DMS 273 (cell line): ENCODE data around the gene PLA2G4B.

ENCODE experiments used
- DNase-seq: peaks from one replicate; lab custom pipeline; 2025; ENCODE audit not compliant: unreplicated experiment; lab: John Stamatoyannopoulos, UW

PLA2G4B gene

DNA sequence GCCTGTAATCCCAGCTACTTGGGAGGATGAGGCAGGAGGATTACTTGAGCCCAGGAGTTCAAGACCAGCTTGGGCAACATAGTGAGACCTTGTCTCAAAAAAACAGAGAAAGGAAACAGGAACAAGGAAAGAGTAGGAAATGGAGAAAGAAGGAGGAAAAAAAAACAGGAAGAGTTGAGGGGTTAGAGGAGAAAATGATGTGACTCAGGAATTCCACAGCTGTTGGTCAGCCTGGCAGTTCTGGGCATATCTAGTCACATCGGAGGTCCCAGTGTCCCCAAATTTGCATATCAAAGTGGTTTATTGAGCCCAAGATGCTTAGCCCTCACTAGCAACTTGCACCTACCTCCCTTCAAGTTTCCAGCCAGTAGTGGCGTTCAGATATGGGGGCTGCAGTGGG lies 29.5 kb upstream of the PLA2G4B start:
- DNase-seq: no peak

DNA sequence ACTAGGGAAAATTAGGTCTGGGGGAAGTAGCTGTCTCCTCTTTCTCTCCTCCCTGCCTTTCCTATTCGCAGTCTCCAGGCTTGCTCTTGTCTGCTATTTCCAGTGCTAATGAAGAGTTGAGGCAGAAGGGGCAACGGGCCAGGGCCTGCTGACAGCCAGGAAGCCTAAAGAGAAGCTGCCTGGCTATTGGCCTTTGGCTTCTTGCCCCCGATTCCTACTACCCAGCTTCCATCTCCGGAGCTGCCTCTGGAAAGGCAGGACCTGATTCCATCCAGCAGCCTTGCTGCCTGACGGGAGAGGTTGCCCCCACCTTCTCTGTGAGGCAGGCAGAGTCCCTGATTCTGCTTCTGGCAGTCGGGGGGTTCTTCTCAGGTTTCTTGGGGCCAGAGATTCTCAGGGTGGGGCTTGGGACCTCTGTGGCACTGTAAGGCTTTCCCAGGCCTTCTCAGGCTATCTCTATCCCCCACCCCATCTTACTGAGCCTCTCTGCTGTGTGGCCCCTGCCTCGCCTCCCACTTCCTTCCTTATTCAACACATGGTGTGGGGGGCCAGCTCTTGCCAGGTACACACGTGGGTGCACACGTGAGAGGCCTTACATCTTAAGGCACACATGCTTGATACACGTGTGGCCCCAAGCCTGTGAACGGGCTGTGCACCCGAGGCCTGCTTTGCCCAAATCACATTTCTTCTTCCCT lies 29.0 kb upstream of the PLA2G4B start:
- no peak for DNase-seq

DNA sequence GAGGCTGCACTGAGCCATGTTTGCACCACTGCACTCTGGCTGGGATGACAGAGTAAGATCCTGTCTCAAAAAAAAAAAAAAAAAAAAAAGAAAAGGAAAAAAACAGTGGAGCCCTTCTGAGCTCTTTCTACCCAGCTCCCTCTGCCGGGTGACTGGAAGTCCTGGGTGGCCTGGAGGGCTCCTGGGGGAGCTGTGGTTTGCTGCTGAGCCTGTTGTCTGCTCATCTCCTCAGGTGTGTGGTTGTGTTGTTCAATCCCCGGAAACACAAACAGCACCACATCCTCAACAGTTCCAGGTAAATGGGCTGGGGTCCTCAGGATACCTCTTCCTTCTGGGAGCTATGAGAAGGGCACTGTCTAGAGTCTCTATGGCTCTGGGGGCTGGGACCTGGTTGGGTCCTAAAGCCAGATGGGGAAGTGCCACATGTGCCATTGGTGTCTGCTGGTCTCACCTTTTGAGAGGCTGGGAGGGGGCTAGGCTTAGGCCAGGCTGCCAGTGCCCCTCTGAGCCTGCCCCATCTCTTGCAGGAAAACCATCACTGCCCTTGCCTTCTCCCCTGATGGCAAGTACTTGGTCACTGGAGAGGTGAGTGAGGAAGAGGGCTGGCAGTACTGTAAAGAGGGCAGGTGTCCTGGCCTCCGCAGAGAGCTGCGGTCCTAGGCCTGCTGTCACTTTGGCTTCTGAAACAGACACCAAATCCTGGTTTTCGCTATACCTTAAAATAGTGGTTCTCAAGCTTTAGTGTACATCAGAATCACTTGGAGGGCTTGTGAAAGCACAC lies 27.8 kb upstream of the PLA2G4B start:
- DNase-seq: no peak

DNA sequence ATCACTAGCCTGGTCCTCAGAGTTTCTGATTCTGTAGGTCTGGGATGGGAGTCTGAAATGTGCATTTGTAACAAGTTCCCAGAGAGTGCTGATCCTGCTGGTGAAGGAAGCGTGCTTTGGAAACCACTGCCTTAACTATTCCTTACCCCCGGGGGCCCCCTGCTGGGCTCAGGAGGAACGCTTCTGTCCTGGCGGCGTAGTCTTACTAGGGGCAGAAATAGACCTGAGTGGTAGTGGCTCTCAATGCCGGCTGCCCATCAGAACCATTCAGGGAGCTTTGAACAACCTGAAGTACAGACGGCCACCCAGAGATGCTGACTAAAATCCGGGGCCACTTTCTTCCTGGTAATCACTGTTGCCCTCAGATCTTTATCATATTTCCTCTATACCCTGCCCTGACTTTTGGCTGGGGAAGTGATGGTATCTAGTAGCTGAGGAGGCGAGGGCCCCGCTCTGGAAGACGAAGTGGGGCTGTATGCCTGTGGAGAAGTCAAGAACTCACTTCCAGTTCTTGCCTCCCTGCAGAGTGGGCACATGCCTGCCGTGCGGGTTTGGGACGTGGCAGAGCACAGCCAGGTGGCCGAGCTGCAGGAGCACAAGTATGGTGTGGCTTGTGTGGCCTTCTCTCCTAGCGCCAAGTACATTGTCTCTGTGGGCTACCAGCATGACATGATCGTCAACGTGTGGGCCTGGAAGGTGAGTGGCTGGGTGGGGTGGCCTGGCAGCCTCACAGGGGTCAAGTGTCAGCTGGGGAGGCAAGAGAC lies 27.0 kb upstream of the PLA2G4B start:
- DNase-seq: peak; percentile 88

DNA sequence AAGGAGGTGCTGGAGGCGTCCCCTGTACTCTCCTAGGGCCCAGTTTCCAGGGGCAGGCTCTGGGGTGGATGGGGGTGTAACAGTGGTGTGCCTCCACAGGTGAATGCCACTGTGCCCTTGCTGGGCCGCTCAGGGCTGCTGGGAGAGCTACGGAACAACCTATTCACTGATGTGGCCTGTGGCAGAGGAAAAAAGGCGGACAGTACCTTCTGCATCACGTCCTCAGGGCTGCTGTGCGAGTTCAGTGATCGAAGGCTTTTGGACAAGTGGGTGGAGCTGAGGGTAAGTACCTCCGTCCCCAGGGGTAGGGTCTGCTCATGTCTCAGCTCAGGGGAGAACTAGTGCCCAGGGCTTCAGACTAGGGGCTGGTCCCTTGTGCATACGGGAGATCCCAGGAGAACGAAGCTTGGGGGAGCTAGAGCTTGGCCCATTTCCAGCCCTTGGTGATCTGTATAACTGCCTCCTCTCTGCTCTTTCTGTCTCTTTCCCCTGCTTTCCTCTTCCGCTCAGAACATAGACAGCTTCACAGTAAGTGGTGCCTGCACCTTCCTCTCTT lies 25.7 kb upstream of the PLA2G4B start:
- DNase-seq: no peak

DNA sequence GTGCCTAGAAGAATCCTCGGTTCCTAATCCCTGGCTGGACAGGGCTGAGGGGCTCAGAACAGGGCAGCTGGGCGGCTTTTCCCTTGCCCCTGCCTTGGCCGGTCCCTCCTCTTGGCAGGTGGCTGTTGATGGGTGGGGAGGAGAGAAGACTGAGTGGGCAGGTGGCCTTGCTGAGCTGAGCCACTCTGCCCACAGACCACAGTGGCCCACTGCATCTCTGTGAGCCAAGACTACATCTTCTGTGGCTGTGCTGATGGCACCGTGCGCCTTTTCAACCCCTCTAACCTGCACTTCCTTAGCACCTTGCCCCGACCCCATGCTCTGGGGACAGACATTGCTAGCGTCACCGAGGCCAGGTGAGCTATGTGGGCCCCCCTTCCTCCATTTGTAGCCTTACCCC lies 25.2 kb upstream of the PLA2G4B start:
- DNase-seq: no peak

DNA sequence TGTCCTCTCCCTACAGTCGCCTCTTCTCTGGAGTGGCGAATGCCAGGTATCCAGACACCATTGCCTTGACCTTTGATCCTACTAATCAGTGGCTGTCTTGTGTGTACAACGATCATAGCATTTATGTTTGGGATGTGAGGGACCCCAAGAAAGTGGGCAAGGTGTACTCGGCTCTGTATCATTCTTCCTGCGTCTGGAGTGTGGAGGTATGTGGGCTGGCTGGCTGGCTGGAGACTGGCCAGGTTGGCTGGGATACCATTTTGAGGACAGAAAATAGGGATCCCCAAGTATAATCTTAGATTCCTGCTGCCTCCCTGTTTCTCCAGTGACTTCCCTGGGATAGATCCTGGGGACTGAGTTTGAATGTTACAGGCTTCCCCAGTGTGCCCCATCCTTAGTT lies 24.1 kb upstream of the PLA2G4B start:
- no peak for DNase-seq

DNA sequence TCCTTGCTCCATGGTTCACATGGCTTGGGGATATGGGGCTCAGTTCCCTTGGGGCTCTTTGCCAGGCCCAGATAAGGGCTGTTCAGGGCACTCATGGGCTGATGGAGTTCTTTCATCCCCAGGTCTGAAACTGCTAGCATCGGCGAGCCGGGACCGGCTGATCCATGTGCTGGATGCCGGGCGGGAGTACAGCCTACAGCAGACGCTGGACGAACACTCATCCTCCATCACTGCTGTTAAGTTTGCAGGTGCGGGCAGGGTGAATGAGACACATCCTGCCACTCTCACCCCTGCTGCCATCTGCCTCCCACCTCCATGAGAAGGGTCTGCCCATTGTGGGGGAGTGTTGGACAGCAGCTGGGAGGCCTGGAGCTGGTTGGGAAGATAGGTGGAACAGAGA lies 21.9 kb upstream of the PLA2G4B start:
- no peak for DNase-seq

DNA sequence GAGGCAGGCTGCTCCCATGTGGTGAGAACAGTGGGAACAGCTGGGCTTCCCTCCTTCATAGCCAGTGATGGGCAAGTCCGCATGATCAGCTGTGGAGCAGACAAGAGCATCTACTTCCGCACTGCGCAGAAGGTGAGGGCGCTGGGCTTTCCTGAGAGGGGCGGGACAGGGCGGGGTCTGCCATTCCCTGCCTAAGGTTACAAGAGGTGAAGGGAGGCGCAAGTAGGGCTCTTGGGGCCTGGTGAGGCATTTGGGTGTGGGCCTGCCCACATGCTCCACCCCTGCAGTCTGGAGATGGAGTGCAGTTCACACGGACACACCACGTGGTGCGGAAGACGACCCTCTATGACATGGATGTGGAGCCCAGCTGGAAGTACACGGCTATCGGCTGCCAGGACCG lies 21.3 kb upstream of the PLA2G4B start:
- no peak for DNase-seq

DNA sequence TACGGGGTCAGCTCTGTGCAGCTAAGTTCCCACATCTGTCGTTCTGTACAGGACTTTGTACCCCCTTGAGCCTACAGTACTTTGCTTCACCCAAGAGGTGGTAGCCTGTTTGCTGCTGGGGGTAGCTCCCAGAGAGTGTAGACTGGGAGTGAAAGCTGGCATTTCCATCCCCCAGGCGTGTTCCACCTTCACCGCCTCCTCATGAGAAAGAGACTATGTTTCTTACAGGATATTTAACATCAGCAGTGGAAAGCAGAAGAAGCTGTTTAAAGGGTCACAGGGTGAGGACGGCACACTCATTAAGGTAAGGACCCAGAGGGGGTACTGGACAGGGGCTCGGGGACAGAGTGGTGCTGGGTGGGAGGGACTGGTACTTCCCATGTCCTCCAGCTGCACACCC lies 20.9 kb upstream of the PLA2G4B start:
- DNase-seq: no peak

DNA sequence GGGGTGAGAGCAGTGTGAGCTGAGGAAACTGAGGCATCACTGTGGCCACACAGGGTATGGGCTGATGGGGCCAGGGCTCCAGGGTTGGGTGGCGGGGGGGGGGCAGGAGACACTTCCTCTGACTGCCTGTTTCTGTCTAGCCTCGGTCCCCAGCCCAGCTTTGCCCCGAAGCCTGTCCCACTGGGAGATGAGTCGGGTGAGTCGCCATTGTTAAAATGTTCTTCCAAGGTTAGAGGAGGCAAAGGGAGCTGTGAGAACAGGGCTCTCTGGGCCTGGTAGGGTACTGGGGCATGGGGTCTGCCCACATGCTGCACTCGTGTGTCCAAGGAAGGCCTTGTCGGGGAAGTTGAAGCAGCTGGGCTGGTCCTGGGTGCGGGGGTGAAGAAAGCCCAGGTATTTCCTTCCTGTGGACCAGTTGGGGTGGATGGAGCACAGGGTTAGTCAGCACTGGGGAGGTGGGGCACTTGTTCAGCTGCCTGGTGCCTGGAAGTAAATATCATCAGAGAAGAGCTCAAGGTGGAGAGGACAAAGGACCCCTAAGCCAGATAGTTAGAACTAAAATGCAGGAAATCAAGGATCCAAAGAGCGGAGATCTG lies 19.1 kb upstream of the PLA2G4B start:
- DNase-seq: no peak

DNA sequence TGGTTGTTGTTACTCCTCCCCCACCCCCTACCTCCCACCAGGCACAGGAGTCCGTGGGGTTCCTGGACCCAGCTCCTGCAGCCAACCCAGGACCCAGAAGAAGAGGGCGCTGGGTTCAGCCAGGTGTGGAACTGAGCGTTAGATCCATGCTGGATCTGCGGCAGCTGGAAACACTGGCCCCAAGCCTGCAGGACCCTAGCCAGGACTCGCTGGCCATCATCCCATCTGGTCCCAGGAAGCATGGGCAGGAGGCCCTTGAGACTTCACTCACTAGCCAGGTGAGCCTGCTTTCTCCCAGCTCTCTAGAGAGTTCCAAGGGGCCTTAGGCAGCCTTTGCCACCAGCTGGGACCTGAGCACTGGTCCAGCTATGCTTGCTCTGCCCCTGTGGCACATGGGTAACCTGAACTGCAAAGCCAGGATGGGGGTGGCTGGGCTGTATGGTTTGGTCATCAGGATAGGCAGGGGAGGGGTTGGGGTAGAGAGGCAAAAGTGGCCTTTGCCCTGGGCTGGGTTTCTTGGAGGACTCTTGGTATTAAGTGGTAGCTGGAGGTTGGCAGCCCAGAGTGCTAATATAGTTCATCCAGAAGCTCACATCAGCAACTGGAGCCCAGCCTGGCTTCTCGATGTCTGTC lies 17.7 kb upstream of the PLA2G4B start:
- no peak for DNase-seq

DNA sequence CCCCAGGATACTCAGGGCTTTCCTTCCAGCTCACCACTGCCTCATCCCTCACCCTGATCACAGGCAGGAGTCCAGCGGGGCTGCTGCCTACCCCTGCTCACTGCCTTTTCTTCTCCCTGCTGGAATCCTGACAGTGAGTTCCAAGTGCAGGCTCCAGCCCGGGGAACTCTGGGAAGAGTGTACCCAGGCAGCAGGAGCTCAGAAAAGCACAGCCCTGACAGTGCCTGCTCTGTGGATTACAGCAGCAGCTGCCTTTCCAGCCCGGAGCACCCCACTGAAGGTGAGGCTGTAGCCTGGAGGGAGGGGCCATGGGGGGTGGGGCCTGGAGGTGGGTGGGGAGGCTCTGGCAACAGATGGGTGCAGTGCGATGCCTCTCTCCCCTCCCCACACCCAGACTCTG lies 16.8 kb upstream of the PLA2G4B start:
- DNase-seq: peak; percentile 37

DNA sequence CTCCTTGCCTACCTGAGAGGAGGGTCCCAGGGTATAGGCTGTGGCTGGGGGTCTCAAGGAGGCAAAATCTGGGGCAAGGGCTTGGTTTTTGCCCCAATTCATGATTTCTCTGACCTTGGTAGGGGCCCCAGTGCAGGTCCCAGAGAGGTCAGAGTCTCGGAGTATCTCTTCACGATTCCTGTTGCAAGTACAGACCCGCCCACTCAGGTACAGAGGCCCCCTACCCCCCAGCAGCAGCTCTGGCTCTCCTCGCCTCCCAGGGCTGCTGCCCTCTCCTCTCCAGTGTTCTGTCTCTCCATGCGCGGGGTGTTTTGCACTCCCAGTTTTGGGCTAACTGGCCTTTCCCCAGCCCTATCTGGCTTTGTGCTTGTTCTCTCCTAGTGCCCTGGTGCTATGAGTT lies 16.2 kb upstream of the PLA2G4B start:
- DNase-seq: no peak

DNA sequence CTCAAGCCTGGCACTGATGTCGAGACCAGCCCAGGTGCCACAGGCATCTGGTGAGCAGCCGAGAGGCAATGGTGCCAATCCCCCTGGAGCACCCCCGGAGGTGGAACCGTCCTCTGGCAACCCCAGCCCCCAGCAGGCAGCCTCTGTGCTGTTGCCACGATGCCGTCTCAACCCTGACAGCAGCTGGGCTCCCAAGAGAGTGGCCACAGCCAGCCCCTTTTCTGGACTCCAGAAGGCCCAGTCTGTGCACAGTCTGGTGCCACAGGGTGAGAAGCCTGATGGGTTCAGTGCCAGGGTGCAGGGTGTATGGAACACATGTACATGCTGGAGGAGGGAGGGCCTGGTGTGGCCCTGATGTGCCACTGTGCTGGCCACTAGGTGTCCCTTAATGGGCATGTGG lies 15.7 kb upstream of the PLA2G4B start:
- DNase-seq: peak; percentile 59

DNA sequence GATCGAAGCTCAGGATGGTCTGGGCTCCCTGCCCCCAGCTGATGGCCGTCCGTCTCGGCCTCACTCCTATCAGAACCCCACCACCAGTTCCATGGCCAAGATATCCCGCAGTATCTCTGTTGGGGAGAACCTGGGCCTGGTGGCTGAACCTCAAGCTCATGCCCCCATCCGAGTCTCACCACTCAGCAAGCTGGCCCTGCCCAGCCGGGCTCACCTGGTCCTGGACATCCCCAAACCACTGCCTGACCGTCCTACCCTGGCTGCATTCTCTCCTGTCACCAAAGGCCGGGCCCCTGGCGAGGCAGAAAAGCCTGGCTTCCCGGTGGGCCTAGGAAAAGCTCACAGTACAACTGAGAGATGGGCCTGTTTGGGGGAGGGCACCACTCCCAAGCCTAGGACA lies 15.1 kb upstream of the PLA2G4B start:
- no peak for DNase-seq

DNA sequence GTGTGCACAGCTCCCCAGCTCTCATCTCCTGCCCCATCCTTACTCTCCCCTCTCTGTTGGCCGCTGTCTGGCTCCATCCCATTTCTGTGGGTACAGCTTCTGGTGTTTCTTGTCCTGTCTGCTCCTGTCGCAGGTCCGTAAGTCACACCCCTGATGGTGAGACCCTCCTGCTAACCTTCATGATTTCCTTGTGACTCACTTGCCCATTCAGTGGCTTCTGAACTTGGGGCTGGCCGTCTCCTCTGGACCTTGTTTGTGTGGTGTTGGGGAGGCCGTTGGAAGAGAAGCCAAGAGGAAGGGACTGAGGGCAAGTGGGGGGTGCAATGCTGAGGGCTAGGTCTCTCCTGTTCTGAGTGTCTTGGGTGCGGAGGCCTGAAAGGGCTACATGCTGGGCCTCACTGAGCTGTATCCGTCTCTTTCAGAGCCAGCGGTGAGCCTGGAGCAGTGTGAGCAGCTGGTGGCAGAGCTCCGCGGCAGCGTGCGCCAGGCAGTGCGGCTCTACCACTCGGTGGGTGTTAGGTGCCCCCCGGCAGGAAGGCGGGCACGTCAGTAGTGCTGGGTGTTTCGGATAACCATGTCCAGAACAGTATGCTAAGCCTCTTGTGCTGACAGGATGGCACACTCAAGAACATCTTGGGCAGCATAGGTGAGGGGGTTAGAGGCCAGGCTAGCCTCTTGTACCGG lies 14.4 kb upstream of the PLA2G4B start:
- DNase-seq: no peak

DNA sequence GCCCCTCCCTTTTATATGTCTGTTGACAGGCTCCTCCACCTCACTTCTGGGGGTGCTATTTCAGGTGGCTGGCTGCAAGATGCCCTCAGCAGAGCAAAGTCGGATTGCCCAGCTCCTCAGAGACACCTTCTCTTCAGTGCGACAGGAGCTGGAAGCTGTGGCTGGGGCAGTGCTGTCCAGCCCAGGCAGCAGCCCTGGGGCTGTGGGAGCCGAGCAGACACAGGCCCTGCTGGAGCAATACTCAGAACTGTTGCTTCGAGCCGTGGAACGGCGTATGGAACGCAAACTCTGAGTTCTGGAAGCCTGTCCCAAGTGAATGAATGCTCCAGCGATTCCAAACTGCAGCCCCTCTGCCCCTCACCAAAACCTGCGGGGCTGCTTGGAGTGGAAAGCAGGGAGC lies 13.5 kb upstream of the PLA2G4B start:
- DNase-seq: no peak

DNA sequence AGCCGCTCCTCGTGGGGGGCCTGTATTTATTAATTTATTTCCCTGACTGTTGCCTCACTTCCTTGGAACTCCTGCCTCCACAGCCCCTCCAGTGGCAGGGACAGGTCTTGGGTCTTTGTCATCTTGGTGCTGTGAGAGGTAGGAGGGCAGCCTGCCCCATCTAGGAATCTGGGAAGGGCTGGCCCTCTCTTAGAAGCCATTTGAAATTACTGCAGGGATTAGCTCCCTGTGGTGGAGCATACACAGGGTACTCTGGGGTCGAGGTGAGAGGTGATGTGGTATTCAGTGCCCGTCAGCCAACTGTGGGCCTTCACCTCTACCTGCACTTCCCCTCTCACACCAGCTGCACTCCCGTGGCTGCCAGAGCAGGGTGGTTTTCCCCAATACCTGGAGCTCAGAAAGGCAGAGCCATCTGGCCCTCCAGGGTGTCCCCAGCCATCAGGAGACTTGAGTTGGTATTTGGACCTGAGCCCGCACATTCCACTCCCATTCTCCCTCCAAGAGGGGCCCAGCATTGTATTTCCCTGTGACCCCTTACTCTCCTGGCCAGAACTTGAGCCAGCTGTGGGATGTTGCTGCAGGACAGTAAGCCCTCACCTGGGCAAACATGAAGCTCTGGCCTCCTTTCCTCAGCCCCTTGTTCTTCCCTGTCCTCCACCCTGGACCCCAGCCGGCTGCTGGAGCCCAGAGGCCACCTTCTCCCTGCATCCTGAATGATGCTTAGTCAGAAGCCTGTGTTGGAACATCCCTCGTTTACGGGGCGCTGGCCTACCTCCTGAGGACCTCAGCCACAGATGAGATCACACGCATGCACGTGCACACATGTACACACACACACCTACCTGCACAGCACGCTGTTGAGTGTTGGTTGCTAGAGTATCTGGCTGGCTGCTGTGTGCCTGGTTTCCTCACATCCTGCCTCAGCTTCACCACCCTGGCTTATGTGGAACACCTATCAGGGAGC lies 12.8 kb upstream of the PLA2G4B start:
- peak; percentile 25 for DNase-seq
